Limb (tissue), 2 donors: ENCODE data around the gene THSD1.
"Not testable (repeated sequence)": the region's sequence is repeated elsewhere in the genome, so short reads cannot be mapped to it uniquely, and the experiment has no call there.

ENCODE experiments used
- DNase-seq, 2 donors: peaks; one replicate each; pipeline ENCODE4 v3.0.0-alpha.2; 2016; ENCODE audit errors: extremely low spot score in 2 of 2

The THSD1 gene

GRCh38 chr13:52356327-52356726, 49.6 kb downstream of the THSD1 start:
- no peak for DNase-seq

- DNase-seq = no peak
Observed at GRCh38 chr13:52353193-52353592, 52.8 kb downstream of the THSD1 start.

GRCh38 chr13:52348983-52349780, 56.8 kb downstream of the THSD1 start:
- no peak for DNase-seq

GRCh38 chr13:52348071-52348470, 57.9 kb downstream of the THSD1 start:
- DNase-seq = no peak

GRCh38 chr13:52345631-52346251, 60.2 kb downstream of the THSD1 start:
- no peak for DNase-seq

GRCh38 chr13:52345048-52345447, 60.9 kb downstream of the THSD1 start:
- no peak for DNase-seq

GRCh38 chr13:52344108-52344507, 61.9 kb downstream of the THSD1 start:
- no peak for DNase-seq

- DNase-seq = not testable (repeated sequence)
Observed at GRCh38 chr13:52342203-52342602, 63.8 kb downstream of the THSD1 start.

- not testable (repeated sequence) for DNase-seq
Observed at GRCh38 chr13:52337828-52338455, 68.0 kb downstream of the THSD1 start.

- DNase-seq = not testable (repeated sequence)
Observed at GRCh38 chr13:52334107-52334506, 71.9 kb downstream of the THSD1 start.

- DNase-seq = not testable (repeated sequence)
Observed at GRCh38 chr13:52331844-52332243, 74.1 kb downstream of the THSD1 start.
